H1 (cell line): Measurements from ENCODE around the gene SLC12A5.

Experiments
- CTCF ChIP-seq, 3 experiments: IDR thresholded peaks; 1 replicate in 2 of 3; 2 replicates in 1 of 3; pipeline versions ENCODE4 v1.5.1 to v1.6.1; 2011; ENCODE audit warnings: low read length in 3 of 3, mild to moderate bottlenecking in 3 of 3, inconsistent platforms in 2 of 3, low read depth in 1 of 3, moderate library complexity in 1 of 3; ENCODE audit not compliant: insufficient read depth in 1 of 3; ENCODE audit errors: control extremely low read depth in 1 of 3
- GABPA ChIP-seq: IDR thresholded peaks from 2 replicates; pipeline ENCODE4 v1.6.1; 2011; ENCODE audit warnings: mild to moderate bottlenecking, low read length, moderate library complexity, borderline replicate concordance; ENCODE audit not compliant: insufficient read depth
- JUND ChIP-seq: IDR thresholded peaks from 2 replicates; pipeline ENCODE4 v1.6.1; 2011; ENCODE audit warnings: mild to moderate bottlenecking, improper control_type of control experiment, low read length
- KDM1A ChIP-seq: fragments of 200-600, 300-600 bp; sonication (generic); IDR thresholded peaks from 2 replicates; pipeline ENCODE4 v1.7.1; 2016; ENCODE audit warnings: mild to moderate bottlenecking, low read length, borderline replicate concordance
- RFX5 ChIP-seq: IDR thresholded peaks from 2 replicates; pipeline ENCODE4 v1.6.1; 2011; ENCODE audit warnings: low read depth, low read length, improper control_type of control experiment, borderline replicate concordance

GRCh38 chr20:46060975-46061374 is 32.0 kb downstream of the SLC12A5 start:
- no peak for TF ChIP-seq GABPA
- TF ChIP-seq CTCF (IDR thresholded peaks at IDR 0.05; ENCODE audit: control extremely low read depth in 1 of 3, insufficient read depth in 1 of 3, low read depth in 1 of 3, low read length in 3 of 3), result no peak
- no peak for TF ChIP-seq RFX5
- no peak for TF ChIP-seq KDM1A
- no peak for TF ChIP-seq JUND
